ENCODE data around the gene KLC3. TPM values are rescaled to one million over a fixed set of nuclear protein-coding genes. Genes with fewer than 3 reads are reported as not detected.

Gene KLC3
- polyA plus RNA-seq, 1 of the 3 experiments (the other 2 are of a cell fraction), result 1.2 TPM

- H3K79me2 ChIP-seq (ENCODE audit: insufficient read depth), result no peaks in the 10 kb centered on the region
- H3K4me1 ChIP-seq (ENCODE audit: control insufficient read depth in 1 of 2, insufficient read depth in 2 of 2, low read depth in 1 of 2, low read length in 1 of 2), result no peaks in the 10 kb centered on the region; a peak in 1 of 4 replicates
- no peak overlapping the region for H2AFZ ChIP-seq (ENCODE audit: low read depth)
- H3K9me3 ChIP-seq, result no peaks in the 10 kb centered on the region
- no peaks in the 10 kb centered on the region for H4K20me1 ChIP-seq (ENCODE audit: insufficient read depth)
- WGBS (ENCODE audit: low lambda C conversion rate), result 84% methylated on average over 8 of the region's 17 CpGs
- POLR2A ChIA-PET, result no interaction called here
- no peaks in the 10 kb centered on the region for H3K27me3 ChIP-seq (ENCODE audit: insufficient read depth)
- H3K27ac ChIP-seq (ENCODE audit: low read depth in 2 of 2, low read length in 1 of 2), result no peak overlapping the region
- H3K4me3 ChIP-seq (ENCODE audit: low read depth in 2 of 2, low read length in 1 of 2), result no peak overlapping the region
- H3K4me2 ChIP-seq, result no peak overlapping the region
- H3K9ac ChIP-seq, result no peak overlapping the region
- DNase-seq, result peak; percentile 28
- H3K9me2 ChIP-seq, result no peaks in the 10 kb centered on the region
- peaks cover 3% of the 10 kb centered on the region for H3F3A ChIP-seq (replicated peaks; ENCODE audit: insufficient read depth)
- H3K36me3 ChIP-seq (replicated peaks in 1 of 2; ENCODE audit: control insufficient read depth in 1 of 2, insufficient read depth in 2 of 2, low read length in 1 of 2), result peaks cover 4 to 37% of the 10 kb centered on the region in 2 experiments
- TF ChIP-seq FOXJ3 (CRISPR knock-in tag; IDR thresholded peaks at IDR 0.05) (no peak), EZH2phosphoT487 (IDR thresholded peaks at IDR 0.05; ENCODE audit: borderline replicate concordance, low read depth) (no peak), GABPA (IDR thresholded peaks at IDR 0.05; ENCODE audit: low read depth) (no peak), IRF3 (IDR thresholded peaks at IDR 0.05; ENCODE audit: low read depth, low read length) (no peak), GATA2 (CRISPR knock-in tag; IDR thresholded peaks at IDR 0.05) (no peak), YY1 (IDR thresholded peaks at IDR 0.05; ENCODE audit: low read depth) (no peak), MXI1 (IDR thresholded peaks at IDR 0.05; ENCODE audit: low read depth, low read length) (no peak), POLR2AphosphoS5 (IDR thresholded peaks at IDR 0.05; ENCODE audit: low read depth, low read length) (no peak; the same call in 1 of the 2 replicates), TEAD4 (IDR thresholded peaks at IDR 0.05; ENCODE audit: borderline replicate concordance, insufficient read depth) (no peak), EP300 (IDR thresholded peaks at IDR 0.05; ENCODE audit: borderline replicate concordance in 1 of 2, low read depth in 1 of 2, low read length in 1 of 2) (no peak)
- CTCF ChIA-PET, result interaction anchor here (0.7 to 5.1 kb wide), 2 partner anchors 11 to 373 kb away, joined by 5 to 30 read pairs; no protein-coding TSS in a partner anchor
Measured at GRCh38 chr19:45349430-45349941, 8.9 kb downstream of the KLC3 start.

- peaks cover 3% of the 10 kb centered on the region for H3F3A ChIP-seq (replicated peaks; ENCODE audit: insufficient read depth)
- no peaks in the 10 kb centered on the region for H3K9me2 ChIP-seq
- no peak overlapping the region for H2AFZ ChIP-seq (ENCODE audit: low read depth)
- peak; percentile 32 for DNase-seq
- H3K9me3 ChIP-seq, result no peaks in the 10 kb centered on the region
- WGBS (ENCODE audit: low lambda C conversion rate), result 99% methylated on average over 14 of the region's 17 CpGs
- TF ChIP-seq, protein P1, sequence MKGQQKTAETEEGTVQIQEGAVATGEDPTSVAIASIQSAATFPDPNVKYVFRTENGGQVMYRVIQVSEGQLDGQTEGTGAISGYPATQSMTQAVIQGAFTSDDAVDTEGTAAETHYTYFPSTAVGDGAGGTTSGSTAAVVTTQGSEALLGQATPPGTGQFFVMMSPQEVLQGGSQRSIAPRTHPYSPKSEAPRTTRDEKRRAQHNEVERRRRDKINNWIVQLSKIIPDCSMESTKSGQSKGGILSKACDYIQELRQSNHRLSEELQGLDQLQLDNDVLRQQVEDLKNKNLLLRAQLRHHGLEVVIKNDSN (IDR thresholded peaks at IDR 0.05; ENCODE audit: borderline replicate concordance, low read depth), result no peak
- TF ChIP-seq TAF1 (IDR thresholded peaks at IDR 0.05; ENCODE audit: borderline replicate concordance, low read depth, low read length) (no peak), FOXJ3 (CRISPR knock-in tag; IDR thresholded peaks at IDR 0.05) (no peak), USF2 (IDR thresholded peaks at IDR 0.05; ENCODE audit: borderline replicate concordance, low read depth, low read length) (no peak), TEAD4 (IDR thresholded peaks at IDR 0.05; ENCODE audit: borderline replicate concordance, insufficient read depth) (no peak), POLR2AphosphoS5 (IDR thresholded peaks at IDR 0.05; ENCODE audit: low read depth, low read length) (no peak), ZBTB33 (IDR thresholded peaks at IDR 0.05; ENCODE audit: borderline replicate concordance, low read depth) (no peak), IRF3 (IDR thresholded peaks at IDR 0.05; ENCODE audit: low read depth, low read length) (no peak), YY1 (IDR thresholded peaks at IDR 0.05; ENCODE audit: low read depth) (no peak), SMC3 (IDR thresholded peaks at IDR 0.05; ENCODE audit: low read depth, low read length) (no peak)
- no peaks in the 10 kb centered on the region for H3K27me3 ChIP-seq (ENCODE audit: insufficient read depth)
- H3K27ac ChIP-seq (ENCODE audit: low read depth in 2 of 2, low read length in 1 of 2), result no peak overlapping the region
- ChIA-PET CTCF (interaction anchor here (5.1 kb wide), 1 partner anchor 12 kb away, joined by 30 read pairs; no protein-coding TSS in a partner anchor), POLR2A (no interaction called here)
- no peaks in the 10 kb centered on the region; a peak in 1 of 4 replicates for H3K4me1 ChIP-seq (ENCODE audit: control insufficient read depth in 1 of 2, insufficient read depth in 2 of 2, low read depth in 1 of 2, low read length in 1 of 2)
- no peak overlapping the region for H3K4me3 ChIP-seq (ENCODE audit: low read depth in 2 of 2, low read length in 1 of 2)
- no peaks in the 10 kb centered on the region for H4K20me1 ChIP-seq (ENCODE audit: insufficient read depth)
- H3K79me2 ChIP-seq (ENCODE audit: insufficient read depth), result no peaks in the 10 kb centered on the region
- H3K9ac ChIP-seq, result no peak overlapping the region
- H3K36me3 ChIP-seq (replicated peaks in 1 of 2; ENCODE audit: control insufficient read depth in 1 of 2, insufficient read depth in 2 of 2, low read length in 1 of 2), result peaks cover 4 to 45% of the 10 kb centered on the region in 2 experiments
- H3K4me2 ChIP-seq, result no peak overlapping the region
Measured at GRCh38 chr19:45350477-45351058, 10.0 kb downstream of the KLC3 start.

Data from SK-N-SH (cell line).